NCI-H345 (cell line): ENCODE data around the gene PLD4.
"Not testable (repeated sequence)": the region's sequence is repeated elsewhere in the genome, so short reads cannot be mapped to it uniquely, and the experiment has no call there.

Experiments
- DNase-seq: peaks from one replicate; lab custom pipeline; 2025; lab: John Stamatoyannopoulos, UW

PLD4 gene

GRCh38 chr14:104886690-104887622 lies 37.7 kb upstream of the PLD4 start:
- no peak for DNase-seq

- no peak for DNase-seq
Measured at GRCh38 chr14:104887623-104888488, 36.8 kb upstream of the PLD4 start.

GRCh38 chr14:104888489-104889374 lies 35.9 kb upstream of the PLD4 start:
- no peak for DNase-seq

- no peak for DNase-seq
Measured at GRCh38 chr14:104889375-104889757, 35.3 kb upstream of the PLD4 start.

- DNase-seq = not testable (repeated sequence)
Measured at GRCh38 chr14:104890292-104890691, 34.4 kb upstream of the PLD4 start.

- DNase-seq = no peak
Measured at GRCh38 chr14:104891121-104891551, 33.5 kb upstream of the PLD4 start.

- DNase-seq = no peak
Measured at GRCh38 chr14:104891664-104892530, 32.8 kb upstream of the PLD4 start.

- DNase-seq = no peak
Measured at GRCh38 chr14:104892531-104893434, 31.9 kb upstream of the PLD4 start.

- DNase-seq = no peak
Measured at GRCh38 chr14:104893435-104894207, 31.1 kb upstream of the PLD4 start.

- DNase-seq = no peak
Measured at GRCh38 chr14:104894331-104895206, 30.1 kb upstream of the PLD4 start.

GRCh38 chr14:104895207-104895785 lies 29.4 kb upstream of the PLD4 start:
- no peak for DNase-seq

- peak; percentile 96 for DNase-seq
Measured at GRCh38 chr14:104895786-104896661, 28.7 kb upstream of the PLD4 start.

GRCh38 chr14:104897330-104898194 lies 27.1 kb upstream of the PLD4 start:
- no peak for DNase-seq

- DNase-seq = no peak
Measured at GRCh38 chr14:104898195-104898558, 26.5 kb upstream of the PLD4 start.

- no peak for DNase-seq
Measured at GRCh38 chr14:104898870-104899510, 25.7 kb upstream of the PLD4 start.
